HG03196 (cell line): ENCODE data around the gene PRSS58.

Experiments
- ATAC-seq: cut with Tn5 transposase; IDR thresholded peaks from one replicate; pipeline ENCODE4 v1.9.1; 2021; ENCODE audit not compliant: unreplicated experiment

Gene PRSS58

GRCh38 chr7:142257958-142258357 lies at the start of gene PRSS58:
Gene PRSS58, minus strand, starts transcription at chr7:142258058. Its CDS starts 351 bp downstream, at chr7:142257707.
- ATAC-seq = no peak

GRCh38 chr7:142307246-142307900 lies 49.5 kb upstream of the PRSS58 start:
- no peak for ATAC-seq

GRCh38 chr7:142303650-142304049 lies 45.8 kb upstream of the PRSS58 start:
- ATAC-seq = no peak

GRCh38 chr7:142301923-142302550 lies 44.2 kb upstream of the PRSS58 start:
- no peak for ATAC-seq

- ATAC-seq = no peak
These were observed 43.4 kb upstream of the PRSS58 start for GRCh38 chr7:142301299-142301698.

GRCh38 chr7:142300689-142301088 lies 42.8 kb upstream of the PRSS58 start:
- ATAC-seq = no peak

- no peak for ATAC-seq
These were observed 41.5 kb upstream of the PRSS58 start for GRCh38 chr7:142299237-142299781.

- no peak for ATAC-seq
These were observed 40.8 kb upstream of the PRSS58 start for GRCh38 chr7:142298627-142299026.

- no peak for ATAC-seq
These were observed 40.2 kb upstream of the PRSS58 start for GRCh38 chr7:142298009-142298408.

- ATAC-seq = no peak
These were observed 22.4 kb upstream of the PRSS58 start for GRCh38 chr7:142280263-142280662.

- ATAC-seq = no peak
These were observed 21.7 kb upstream of the PRSS58 start for GRCh38 chr7:142279601-142280000.

GRCh38 chr7:142275028-142275427 lies 17.2 kb upstream of the PRSS58 start:
- no peak for ATAC-seq

- ATAC-seq = no peak
These were observed 15.0 kb upstream of the PRSS58 start for GRCh38 chr7:142272841-142273240.

- ATAC-seq = no peak
These were observed 5.9 kb upstream of the PRSS58 start for GRCh38 chr7:142263598-142264380.

- no peak for ATAC-seq
These were observed 7.2 kb downstream of the PRSS58 start for GRCh38 chr7:142250705-142251104.

GRCh38 chr7:142249918-142250317 lies 7.9 kb downstream of the PRSS58 start:
- ATAC-seq = no peak

GRCh38 chr7:142248166-142249160 lies 9.4 kb downstream of the PRSS58 start:
- ATAC-seq = no peak

- no peak for ATAC-seq
These were observed 14.0 kb downstream of the PRSS58 start for GRCh38 chr7:142243823-142244222.

- ATAC-seq = no peak
These were observed 17.3 kb downstream of the PRSS58 start for GRCh38 chr7:142240546-142240945.

- ATAC-seq = no peak
These were observed 26.1 kb downstream of the PRSS58 start for GRCh38 chr7:142231716-142232115.
